ENCODE data around the gene UBE2Q1. TPM values are rescaled to one million over a fixed set of nuclear protein-coding genes. Genes with fewer than 3 reads are reported as not detected.
A peak's percentile ranks its signal among the peaks of the same experiment; 100 is the strongest.

The UBE2Q1 gene
- total RNA-seq, 4 donors from 2014 or later = 30.6 to 60.2 (median 32.0) TPM

- Histone ChIP-seq H3K27ac (peak overlapping the region; percentile 15), H3K9me3 (no peaks in the 10 kb centered on the region), H3K27me3 (no peaks in the 10 kb centered on the region), H3K36me3 (peaks cover 35% of the 10 kb centered on the region), H3K4me1 (peaks cover 41% of the 10 kb centered on the region), H3K4me3 (peak overlapping the region; percentile 97)
- DNase-seq (ENCODE audit: low spot score in 2 of 2) = no peak
- no peak for TF ChIP-seq POLR2A (IDR thresholded peaks at IDR 0.05)
- TF ChIP-seq CTCF (IDR thresholded peaks at IDR 0.05) = no peak
- no peak for TF ChIP-seq POLR2AphosphoS5 (IDR thresholded peaks at IDR 0.05)
- TF ChIP-seq EP300 (IDR thresholded peaks at IDR 0.05) = no peak
- WGBS = 7% methylated on average over 7 of the region's 7 CpGs
Measured at GRCh38 chr1:154557248-154557938, 1.1 kb downstream of the UBE2Q1 start.

- Histone ChIP-seq H3K27me3 (no peaks in the 10 kb centered on the region), H3K4me3 (peak overlapping the region; percentile 97), H3K9me3 (no peaks in the 10 kb centered on the region), H3K27ac (no peak overlapping the region), H3K4me1 (peaks cover 41% of the 10 kb centered on the region), H3K36me3 (peaks cover 45% of the 10 kb centered on the region)
- TF ChIP-seq CTCF (IDR thresholded peaks at IDR 0.05) = no peak
- TF ChIP-seq EP300 (IDR thresholded peaks at IDR 0.05) = no peak
- TF ChIP-seq POLR2AphosphoS5 (IDR thresholded peaks at IDR 0.05) = no peak
- 2% methylated on average over 4 of the region's 4 CpGs for WGBS
- DNase-seq (ENCODE audit: low spot score in 2 of 2) = no peak
Measured at GRCh38 chr1:154556422-154556821, 2.0 kb downstream of the UBE2Q1 start.

GRCh38 chr1:154553056-154554030 lies 5.1 kb downstream of the UBE2Q1 start:
- H3K9me3 ChIP-seq = no peaks in the 10 kb centered on the region
- DNase-seq (ENCODE audit: low spot score in 2 of 2) = no peak
- no peak overlapping the region for H3K27ac ChIP-seq
- no peaks in the 10 kb centered on the region for H3K27me3 ChIP-seq
- TF ChIP-seq EP300 (IDR thresholded peaks at IDR 0.05) (no peak), CTCF (IDR thresholded peaks at IDR 0.05) (no peak), POLR2A (IDR thresholded peaks at IDR 0.05) (no peak), POLR2AphosphoS5 (IDR thresholded peaks at IDR 0.05) (no peak)
- peaks cover 39% of the 10 kb centered on the region for H3K4me1 ChIP-seq
- no peak overlapping the region for H3K4me3 ChIP-seq
- 68% methylated on average over 12 of the region's 12 CpGs for WGBS
- peaks cover 74% of the 10 kb centered on the region for H3K36me3 ChIP-seq

- no peak for TF ChIP-seq POLR2AphosphoS5 (IDR thresholded peaks at IDR 0.05)
- no peak for TF ChIP-seq EP300 (IDR thresholded peaks at IDR 0.05)
- TF ChIP-seq POLR2A (IDR thresholded peaks at IDR 0.05) = no peak
- TF ChIP-seq CTCF (IDR thresholded peaks at IDR 0.05) = no peak
- WGBS = 91% methylated on average over 6 of the region's 6 CpGs
- DNase-seq (ENCODE audit: low spot score in 2 of 2) = no peak
- no peaks in the 10 kb centered on the region for H3K9me3 ChIP-seq
- H3K4me1 ChIP-seq = peaks cover 40% of the 10 kb centered on the region
- no peaks in the 10 kb centered on the region for H3K27me3 ChIP-seq
- no peak overlapping the region for H3K4me3 ChIP-seq
- peaks cover 74% of the 10 kb centered on the region for H3K36me3 ChIP-seq
- H3K27ac ChIP-seq = no peak overlapping the region
Measured at GRCh38 chr1:154552036-154552435, 6.4 kb downstream of the UBE2Q1 start.

- H3K4me1 ChIP-seq = peaks cover 40% of the 10 kb centered on the region
- no peaks in the 10 kb centered on the region for H3K9me3 ChIP-seq
- H3K4me3 ChIP-seq = no peak overlapping the region
- peaks cover 74% of the 10 kb centered on the region for H3K36me3 ChIP-seq
- no CpG with 5 or more reads among the region's 4 CpGs for WGBS
- TF ChIP-seq POLR2A (IDR thresholded peaks at IDR 0.05) (no peak), EP300 (IDR thresholded peaks at IDR 0.05) (no peak), CTCF (IDR thresholded peaks at IDR 0.05) (no peak), POLR2AphosphoS5 (IDR thresholded peaks at IDR 0.05) (no peak)
- DNase-seq (ENCODE audit: low spot score in 2 of 2) = no peak
- H3K27ac ChIP-seq = no peak overlapping the region
- H3K27me3 ChIP-seq = no peaks in the 10 kb centered on the region
Measured at GRCh38 chr1:154551474-154551873, 7.0 kb downstream of the UBE2Q1 start.

Measured in suprapubic skin (tissue), 4 donors.